ENCODE data around the gene MYBL2. TPM values are rescaled to one million over a fixed set of nuclear protein-coding genes. Genes with fewer than 3 reads are reported as not detected.
A peak's percentile ranks its signal among the peaks of the same experiment; 100 is the strongest.
"Not testable (repeated sequence)": the region's sequence is repeated elsewhere in the genome, so short reads cannot be mapped to it uniquely, and the experiment has no call there.

The MYBL2 gene
- 7.9 and 12.2 TPM in 2 replicates for total RNA-seq (2012; rRNA removed)

GRCh38 chr20:43666376-43667328 is at the start of gene MYBL2:
MYBL2 (plus strand) TSS chr20:43667114; CDS start chr20:43667284, 170 bp downstream.
- peaks cover 12% of the 10 kb centered on the region for H3K4me1 ChIP-seq (ENCODE audit: control insufficient read depth, insufficient read depth, low read length)
- H3K4me3 ChIP-seq (ENCODE audit: low read length), result peak within 1 kb of the TSS; percentile 66
- peak within 1 kb of the TSS; percentile 82 for H3K4me2 ChIP-seq (ENCODE audit: low read length)
- no peaks in the 10 kb centered on the region for H3K9me3 ChIP-seq (replicated peaks; ENCODE audit: low read length)
- no peaks in the 10 kb centered on the region for H3K36me3 ChIP-seq (ENCODE audit: insufficient read depth, low read length)
- H3K9ac ChIP-seq (ENCODE audit: low read depth, low read length), result peak within 1 kb of the TSS; percentile 65
- no peaks in the 10 kb centered on the region for H3K27me3 ChIP-seq (ENCODE audit: control insufficient read depth, insufficient read depth, low read length)

DNA sequence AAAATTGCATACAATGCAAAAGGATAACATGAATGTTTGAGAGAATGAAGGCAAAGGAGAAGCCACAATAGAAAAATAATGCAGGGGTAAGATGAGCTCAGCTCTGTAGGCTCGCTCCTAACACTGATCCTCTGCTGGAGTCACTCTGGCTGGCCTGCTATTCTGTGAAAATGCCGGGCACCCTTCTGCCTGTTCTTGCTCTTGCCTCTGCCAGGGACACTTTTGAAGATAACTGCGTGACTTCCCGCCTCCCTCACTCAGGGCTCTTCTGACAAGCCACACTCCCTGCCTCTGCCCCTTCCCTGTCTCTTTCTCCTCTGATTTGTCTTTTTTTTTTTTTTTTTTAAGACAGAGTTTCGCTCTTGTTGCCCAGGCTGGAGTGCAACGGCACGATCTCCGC is 35.3 kb upstream of the MYBL2 start:
- peaks cover 23% of the 10 kb centered on the region for H3K36me3 ChIP-seq (ENCODE audit: insufficient read depth, low read length)
- H3K9me3 ChIP-seq (replicated peaks; ENCODE audit: low read length), result no peaks in the 10 kb centered on the region
- H3K4me2 ChIP-seq (ENCODE audit: low read length), result no peak overlapping the region
- no peaks in the 10 kb centered on the region for H3K27me3 ChIP-seq (ENCODE audit: control insufficient read depth, insufficient read depth, low read length)
- H3K4me1 ChIP-seq (ENCODE audit: control insufficient read depth, insufficient read depth, low read length), result no peaks in the 10 kb centered on the region
- H3K4me3 ChIP-seq (ENCODE audit: low read length), result no peak overlapping the region
- H3K9ac ChIP-seq (ENCODE audit: low read depth, low read length), result no peak overlapping the region

- Histone ChIP-seq H3K4me2 (ENCODE audit: low read length) (no peak overlapping the region), H3K9me3 (replicated peaks; ENCODE audit: low read length) (no peaks in the 10 kb centered on the region), H3K36me3 (ENCODE audit: insufficient read depth, low read length) (peaks cover 29% of the 10 kb centered on the region), H3K4me3 (ENCODE audit: low read length) (no peak overlapping the region), H3K9ac (ENCODE audit: low read depth, low read length) (no peak overlapping the region), H3K27me3 (ENCODE audit: control insufficient read depth, insufficient read depth, low read length) (no peaks in the 10 kb centered on the region), H3K4me1 (ENCODE audit: control insufficient read depth, insufficient read depth, low read length) (no peaks in the 10 kb centered on the region)
These were observed 30.5 kb upstream of the MYBL2 start for GRCh38 chr20:43636429-43636828.

DNA sequence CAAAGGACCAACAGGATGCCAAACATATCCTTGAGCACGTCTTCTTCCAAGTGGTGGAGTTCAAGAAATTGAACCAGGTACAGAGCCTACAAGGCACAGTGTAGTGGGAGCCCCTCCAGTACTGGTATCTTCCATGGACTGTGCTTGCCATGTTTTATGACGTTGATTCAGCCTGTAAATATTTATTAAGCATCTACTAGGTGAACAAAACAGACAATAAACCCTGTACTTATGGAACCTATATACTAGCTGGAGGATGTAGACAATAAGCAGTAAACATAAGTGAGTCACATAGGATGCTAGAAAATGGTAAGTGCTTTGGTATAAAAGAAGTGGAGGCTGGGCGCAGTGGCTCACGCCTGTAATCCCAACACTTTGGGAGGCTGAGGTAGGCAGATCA is 24.4 kb upstream of the MYBL2 start:
- Histone ChIP-seq H3K36me3 (ENCODE audit: insufficient read depth, low read length) (peaks cover 30% of the 10 kb centered on the region), H3K4me2 (ENCODE audit: low read length) (no peak overlapping the region)

DNA sequence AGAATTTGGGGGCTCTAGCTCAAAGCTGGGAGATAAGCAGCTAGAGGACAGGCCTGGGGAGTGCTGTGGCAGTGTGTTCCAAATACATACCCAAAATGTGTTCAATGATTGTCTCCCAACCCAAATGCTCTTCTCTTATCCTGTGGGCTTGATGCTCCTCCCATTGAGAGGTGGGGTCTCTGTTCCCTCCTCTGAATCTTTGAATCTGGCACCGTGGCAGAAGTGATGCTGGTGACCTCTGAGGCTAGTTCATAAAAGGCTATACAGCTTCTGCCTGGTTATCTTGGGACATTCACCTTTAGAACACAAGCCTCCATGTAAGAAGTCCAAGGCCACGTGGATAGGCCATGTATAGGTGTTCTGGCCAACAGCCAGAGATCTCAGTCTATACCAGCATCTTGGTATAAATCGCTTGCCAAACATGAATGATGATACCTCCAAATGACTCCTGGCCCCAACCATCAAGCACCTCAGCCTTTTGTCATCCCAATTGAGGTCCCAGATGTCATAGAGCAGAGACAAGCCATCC is 15.9 kb upstream of the MYBL2 start:
- no peak overlapping the region for H3K4me3 ChIP-seq (ENCODE audit: low read length)

More for the DNA sequence above, 24.4 kb upstream of the MYBL2 start:
- H3K9me3 ChIP-seq (replicated peaks; ENCODE audit: low read length), result no peaks in the 10 kb centered on the region
- no peaks in the 10 kb centered on the region for H3K4me1 ChIP-seq (ENCODE audit: control insufficient read depth, insufficient read depth, low read length)
- H3K4me3 ChIP-seq (ENCODE audit: low read length), result no peak overlapping the region
- no peaks in the 10 kb centered on the region for H3K27me3 ChIP-seq (ENCODE audit: control insufficient read depth, insufficient read depth, low read length)
- H3K9ac ChIP-seq (ENCODE audit: low read depth, low read length), result no peak overlapping the region

GRCh38 chr20:43651650-43652184 is 15.2 kb upstream of the MYBL2 start:
- not testable (repeated sequence) for H3K9me3 ChIP-seq (replicated peaks; ENCODE audit: low read length); H3K4me2 ChIP-seq (ENCODE audit: low read length); H3K27me3 ChIP-seq (ENCODE audit: control insufficient read depth, insufficient read depth, low read length); H3K9ac ChIP-seq (ENCODE audit: low read depth, low read length); H3K36me3 ChIP-seq (ENCODE audit: insufficient read depth, low read length); H3K4me3 ChIP-seq (ENCODE audit: low read length); H3K4me1 ChIP-seq (ENCODE audit: control insufficient read depth, insufficient read depth, low read length)

More for the DNA sequence above, 15.9 kb upstream of the MYBL2 start:
- no peaks in the 10 kb centered on the region for H3K9me3 ChIP-seq (replicated peaks; ENCODE audit: low read length)
- H3K4me2 ChIP-seq (ENCODE audit: low read length), result no peak overlapping the region
- no peak overlapping the region for H3K9ac ChIP-seq (ENCODE audit: low read depth, low read length)
- no peaks in the 10 kb centered on the region for H3K27me3 ChIP-seq (ENCODE audit: control insufficient read depth, insufficient read depth, low read length)
- H3K4me1 ChIP-seq (ENCODE audit: control insufficient read depth, insufficient read depth, low read length), result no peaks in the 10 kb centered on the region
- peaks cover 10% of the 10 kb centered on the region for H3K36me3 ChIP-seq (ENCODE audit: insufficient read depth, low read length)

- H3K4me3 ChIP-seq (ENCODE audit: low read length), result no peak overlapping the region
- H3K4me2 ChIP-seq (ENCODE audit: low read length), result no peak overlapping the region
- H3K9ac ChIP-seq (ENCODE audit: low read depth, low read length), result no peak overlapping the region
- H3K9me3 ChIP-seq (replicated peaks; ENCODE audit: low read length), result no peaks in the 10 kb centered on the region
- peaks cover 14% of the 10 kb centered on the region for H3K4me1 ChIP-seq (ENCODE audit: control insufficient read depth, insufficient read depth, low read length)
- H3K36me3 ChIP-seq (ENCODE audit: insufficient read depth, low read length), result no peaks in the 10 kb centered on the region
- H3K27me3 ChIP-seq (ENCODE audit: control insufficient read depth, insufficient read depth, low read length), result no peaks in the 10 kb centered on the region
These were observed 12.9 kb upstream of the MYBL2 start for GRCh38 chr20:43653966-43654365.

DNA sequence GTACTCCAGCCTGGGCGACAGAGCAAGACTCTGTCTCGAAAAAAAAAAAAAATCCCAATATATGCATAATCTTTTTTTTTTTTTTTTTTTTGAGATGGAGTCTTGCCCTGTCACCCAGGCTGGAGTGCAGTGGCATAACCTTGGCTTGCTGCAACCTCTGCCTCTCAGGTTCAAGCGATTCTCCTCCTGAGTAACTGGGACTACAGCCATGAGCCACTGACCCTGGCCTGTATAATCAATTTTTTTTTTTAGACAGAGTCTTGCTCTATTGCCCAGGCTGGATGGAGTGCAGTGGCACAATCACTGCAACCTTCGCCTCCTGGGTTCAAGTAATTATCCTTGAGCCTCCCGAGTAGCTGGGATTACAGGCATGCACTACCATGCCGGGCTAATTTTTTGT is 11.7 kb upstream of the MYBL2 start:
- not testable (repeated sequence) for H3K9ac ChIP-seq (ENCODE audit: low read depth, low read length); H3K36me3 ChIP-seq (ENCODE audit: insufficient read depth, low read length); H3K9me3 ChIP-seq (replicated peaks; ENCODE audit: low read length); H3K27me3 ChIP-seq (ENCODE audit: control insufficient read depth, insufficient read depth, low read length); H3K4me3 ChIP-seq (ENCODE audit: low read length); H3K4me2 ChIP-seq (ENCODE audit: low read length)
- peaks cover 14% of the 10 kb centered on the region for H3K4me1 ChIP-seq (ENCODE audit: control insufficient read depth, insufficient read depth, low read length)

DNA sequence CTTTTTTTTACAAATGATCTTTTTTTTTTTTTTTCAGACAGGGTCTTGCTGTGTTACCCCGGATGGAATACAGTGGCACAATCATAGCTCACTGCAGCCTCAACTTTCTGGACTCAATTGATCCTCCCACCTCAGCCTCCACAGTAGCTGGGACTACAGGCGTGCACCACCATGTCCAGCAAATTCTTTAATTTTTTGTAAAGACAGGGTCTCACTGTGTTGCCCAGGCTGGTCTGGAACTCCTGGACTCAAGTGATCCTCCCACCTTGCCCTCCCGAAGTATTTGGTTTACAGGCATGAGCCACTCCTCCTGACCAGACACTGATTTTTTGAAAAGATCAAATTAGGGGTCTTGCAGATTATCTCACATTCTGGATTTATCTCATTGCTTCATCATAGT is 11.0 kb upstream of the MYBL2 start:
- H3K4me2 ChIP-seq (ENCODE audit: low read length), result no peak overlapping the region
- H3K27me3 ChIP-seq (ENCODE audit: control insufficient read depth, insufficient read depth, low read length), result no peaks in the 10 kb centered on the region
- no peaks in the 10 kb centered on the region for H3K9me3 ChIP-seq (replicated peaks; ENCODE audit: low read length)
- H3K9ac ChIP-seq (ENCODE audit: low read depth, low read length), result no peak overlapping the region
- no peaks in the 10 kb centered on the region for H3K36me3 ChIP-seq (ENCODE audit: insufficient read depth, low read length)
- H3K4me3 ChIP-seq (ENCODE audit: low read length), result no peak overlapping the region
- H3K4me1 ChIP-seq (ENCODE audit: control insufficient read depth, insufficient read depth, low read length), result peaks cover 14% of the 10 kb centered on the region

GRCh38 chr20:43658069-43658722 is 8.7 kb upstream of the MYBL2 start:
- H3K9me3 ChIP-seq (replicated peaks; ENCODE audit: low read length), result no peaks in the 10 kb centered on the region
- peaks cover 14% of the 10 kb centered on the region for H3K4me1 ChIP-seq (ENCODE audit: control insufficient read depth, insufficient read depth, low read length)
- no peaks in the 10 kb centered on the region for H3K36me3 ChIP-seq (ENCODE audit: insufficient read depth, low read length)
- peak overlapping the region; percentile 93 for H3K4me3 ChIP-seq (ENCODE audit: low read length)
- peak overlapping the region; percentile 99 for H3K4me2 ChIP-seq (ENCODE audit: low read length)
- no peaks in the 10 kb centered on the region for H3K27me3 ChIP-seq (ENCODE audit: control insufficient read depth, insufficient read depth, low read length)
- H3K9ac ChIP-seq (ENCODE audit: low read depth, low read length), result peak overlapping the region; percentile 86

- H3K4me3 ChIP-seq (ENCODE audit: low read length), result no peak overlapping the region
- no peak overlapping the region for H3K9ac ChIP-seq (ENCODE audit: low read depth, low read length)
- H3K27me3 ChIP-seq (ENCODE audit: control insufficient read depth, insufficient read depth, low read length), result no peaks in the 10 kb centered on the region
- peaks cover 14% of the 10 kb centered on the region for H3K4me1 ChIP-seq (ENCODE audit: control insufficient read depth, insufficient read depth, low read length)
- H3K9me3 ChIP-seq (replicated peaks; ENCODE audit: low read length), result no peaks in the 10 kb centered on the region
- H3K36me3 ChIP-seq (ENCODE audit: insufficient read depth, low read length), result no peaks in the 10 kb centered on the region
- no peak overlapping the region for H3K4me2 ChIP-seq (ENCODE audit: low read length)
These were observed 8.0 kb upstream of the MYBL2 start for GRCh38 chr20:43658723-43659419.
